ENCODE data around the gene SCYGR2.

SCYGR2 gene

DNA sequence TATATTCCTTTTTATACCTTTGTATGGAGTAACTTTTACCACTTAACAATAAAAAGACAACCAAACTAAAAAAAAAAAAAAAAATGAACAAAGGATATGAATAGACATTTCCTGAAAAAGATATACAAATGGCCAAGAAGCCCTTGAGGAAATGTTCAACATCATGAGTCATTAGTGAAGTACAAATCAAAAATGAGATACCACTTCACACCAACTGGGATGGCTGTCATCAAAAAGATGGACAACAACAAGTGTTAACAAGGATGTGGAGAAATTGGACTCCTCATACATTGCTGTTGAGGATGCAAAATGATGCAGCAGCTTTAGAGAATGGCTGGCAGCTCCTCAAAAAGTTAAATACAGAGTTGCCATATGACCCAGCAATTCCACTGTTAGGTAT lies 22.6 kb upstream of the SCYGR2 start:
- TF ChIP-seq, protein P1, sequence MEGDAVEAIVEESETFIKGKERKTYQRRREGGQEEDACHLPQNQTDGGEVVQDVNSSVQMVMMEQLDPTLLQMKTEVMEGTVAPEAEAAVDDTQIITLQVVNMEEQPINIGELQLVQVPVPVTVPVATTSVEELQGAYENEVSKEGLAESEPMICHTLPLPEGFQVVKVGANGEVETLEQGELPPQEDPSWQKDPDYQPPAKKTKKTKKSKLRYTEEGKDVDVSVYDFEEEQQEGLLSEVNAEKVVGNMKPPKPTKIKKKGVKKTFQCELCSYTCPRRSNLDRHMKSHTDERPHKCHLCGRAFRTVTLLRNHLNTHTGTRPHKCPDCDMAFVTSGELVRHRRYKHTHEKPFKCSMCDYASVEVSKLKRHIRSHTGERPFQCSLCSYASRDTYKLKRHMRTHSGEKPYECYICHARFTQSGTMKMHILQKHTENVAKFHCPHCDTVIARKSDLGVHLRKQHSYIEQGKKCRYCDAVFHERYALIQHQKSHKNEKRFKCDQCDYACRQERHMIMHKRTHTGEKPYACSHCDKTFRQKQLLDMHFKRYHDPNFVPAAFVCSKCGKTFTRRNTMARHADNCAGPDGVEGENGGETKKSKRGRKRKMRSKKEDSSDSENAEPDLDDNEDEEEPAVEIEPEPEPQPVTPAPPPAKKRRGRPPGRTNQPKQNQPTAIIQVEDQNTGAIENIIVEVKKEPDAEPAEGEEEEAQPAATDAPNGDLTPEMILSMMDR (conservative IDR thresholded peaks at IDR 0.05; ENCODE audit: control insufficient read depth, insufficient read depth, low read depth, low read length) = no peak
- no peak overlapping the region for H3K4me3 ChIP-seq (ENCODE audit: control insufficient read depth, low read depth, low read length)
- DNase-seq (ENCODE audit: low read depth) = no peak

DNA sequence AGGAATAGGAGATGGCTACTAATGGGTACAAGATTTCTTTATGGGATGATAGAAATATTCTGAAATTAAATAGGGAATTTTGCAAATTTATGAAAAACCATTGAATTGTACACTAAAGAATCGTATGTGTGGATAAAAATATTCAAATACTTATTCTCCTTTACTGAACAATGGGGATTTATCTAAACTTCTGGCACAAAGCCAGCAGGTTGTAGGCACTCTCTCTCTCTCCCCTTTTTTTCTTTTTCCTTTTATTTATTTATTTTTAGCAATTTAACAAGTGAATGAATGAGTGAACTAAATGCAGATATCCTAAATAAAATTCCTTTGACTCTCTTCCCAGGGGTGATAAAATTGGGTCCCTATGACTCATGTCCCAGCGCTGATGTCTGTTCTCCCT lies 21.9 kb upstream of the SCYGR2 start:
- TF ChIP-seq, protein P1 (conservative IDR thresholded peaks at IDR 0.05; ENCODE audit: control insufficient read depth, insufficient read depth, low read depth, low read length) = no peak
- DNase-seq (ENCODE audit: low read depth) = no peak
- H3K4me3 ChIP-seq (ENCODE audit: control insufficient read depth, low read depth, low read length) = no peak overlapping the region

DNA sequence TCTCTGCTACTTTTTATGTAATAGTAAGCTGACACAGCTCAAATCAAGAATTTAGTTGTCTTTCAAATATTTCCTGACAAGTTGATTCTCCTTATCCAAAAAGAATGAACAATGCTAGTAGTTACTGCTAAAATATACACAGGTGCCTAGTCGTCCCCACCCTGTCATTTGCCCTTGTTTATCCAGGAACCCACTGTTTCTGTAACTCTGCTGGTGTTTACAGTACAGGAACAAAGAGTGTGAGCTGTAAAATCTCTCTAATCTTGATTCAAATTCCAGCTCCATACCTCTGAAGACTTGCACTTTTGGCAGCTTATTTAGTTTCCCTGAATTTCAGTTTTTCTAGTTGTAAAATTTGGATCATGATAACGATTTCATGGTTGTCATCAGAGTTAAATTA lies 21.1 kb upstream of the SCYGR2 start:
- TF ChIP-seq, protein P1 (conservative IDR thresholded peaks at IDR 0.05; ENCODE audit: control insufficient read depth, insufficient read depth, low read depth, low read length) = no peak
- no peak for DNase-seq (ENCODE audit: low read depth)

DNA sequence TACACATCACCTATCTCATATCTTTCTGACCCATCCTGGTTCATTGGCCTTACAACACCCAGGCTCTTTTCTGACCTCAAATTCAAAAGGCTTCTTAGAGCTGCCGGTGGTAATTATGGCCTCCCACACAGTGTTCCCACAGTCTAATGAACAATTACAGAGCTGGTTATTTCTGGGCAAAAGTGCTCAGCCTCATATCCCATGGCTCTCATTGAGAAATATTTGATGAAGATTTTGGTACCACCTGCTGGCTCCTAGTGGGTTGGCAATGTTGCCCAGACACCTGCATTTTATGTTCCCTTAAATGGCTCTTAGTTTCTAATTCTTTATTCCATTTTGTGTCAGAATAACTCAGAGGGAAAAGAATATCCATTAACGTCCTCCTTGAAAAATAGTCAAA lies 20.1 kb upstream of the SCYGR2 start:
- TF ChIP-seq, protein P1 (conservative IDR thresholded peaks at IDR 0.05; ENCODE audit: control insufficient read depth, insufficient read depth, low read depth, low read length) = no peak
- no peak for DNase-seq (ENCODE audit: low read depth)
- no peak overlapping the region for H3K4me3 ChIP-seq (ENCODE audit: control insufficient read depth, low read depth, low read length)

More for the DNA sequence above, 21.1 kb upstream of the SCYGR2 start:
- no peak overlapping the region for H3K4me3 ChIP-seq (ENCODE audit: control insufficient read depth, low read depth, low read length)

DNA sequence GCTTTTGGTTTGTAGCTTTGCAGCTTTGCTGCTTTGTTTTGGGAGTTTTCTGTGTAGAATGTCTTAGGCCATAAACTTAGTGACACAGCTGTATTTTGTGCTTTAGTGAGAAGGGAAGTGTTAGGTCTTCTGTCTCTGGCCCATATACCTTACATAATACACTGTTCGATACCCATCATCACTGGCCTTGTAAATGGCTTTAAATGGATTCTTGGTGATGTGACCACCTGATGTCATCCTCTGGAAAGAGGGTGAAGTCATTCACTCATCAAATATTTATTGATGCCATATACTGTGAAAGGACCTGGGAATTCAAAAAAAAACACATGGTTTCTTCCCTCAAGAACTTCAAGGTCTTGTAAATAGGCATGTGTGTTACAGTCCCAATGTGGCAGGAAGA lies 18.9 kb upstream of the SCYGR2 start:
- no peak for DNase-seq (ENCODE audit: low read depth)
- TF ChIP-seq, protein P1 (conservative IDR thresholded peaks at IDR 0.05; ENCODE audit: control insufficient read depth, insufficient read depth, low read depth, low read length) = no peak
- no peak overlapping the region for H3K4me3 ChIP-seq (ENCODE audit: control insufficient read depth, low read depth, low read length)

DNA sequence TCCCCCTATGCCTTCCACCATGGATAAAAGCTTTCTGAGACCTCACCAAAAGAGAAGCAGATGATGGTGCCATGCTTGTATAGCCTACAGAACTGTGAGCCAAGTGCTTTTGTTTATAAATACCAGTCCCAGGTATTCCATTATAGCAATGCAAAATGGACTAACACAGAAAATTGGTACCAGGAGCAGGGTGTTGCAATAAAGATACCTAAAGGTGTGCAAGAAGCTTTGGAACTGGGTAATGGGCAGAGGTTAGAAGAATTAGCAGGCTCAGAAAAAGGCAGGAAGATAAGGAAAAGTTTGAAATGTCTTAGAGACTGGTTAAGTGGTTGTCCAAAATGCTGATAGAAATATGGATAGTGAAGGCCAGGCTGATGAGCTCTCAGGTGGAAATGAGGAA lies 16.3 kb upstream of the SCYGR2 start:
- DNase-seq (ENCODE audit: low read depth) = no peak
- no peak overlapping the region for H3K4me3 ChIP-seq (ENCODE audit: control insufficient read depth, low read depth, low read length)
- TF ChIP-seq, protein P1 (conservative IDR thresholded peaks at IDR 0.05; ENCODE audit: control insufficient read depth, insufficient read depth, low read depth, low read length) = no peak

Measured in fibroblast of mammary gland (primary cell).